Stimulated activated CD4-positive, alpha-beta T cell treated with anti-CD3 and anti-CD28 coated beads, Interleukin-1b, Interleukin-23, amount 100 ng/mL, for 48 hours (primary cell): ENCODE results near the gene ARHGEF10L.

Source experiments
- DNase-seq: peaks from one replicate; pipeline ENCODE4 v3.0.0-alpha.2; 2020

Gene ARHGEF10L

GRCh38 chr1:17551755-17552234 is 12.3 kb downstream of the ARHGEF10L start:
- no peak for DNase-seq

GRCh38 chr1:17553975-17554700 is 14.6 kb downstream of the ARHGEF10L start:
- DNase-seq, result no peak

- no peak for DNase-seq
These were observed 15.5 kb downstream of the ARHGEF10L start for GRCh38 chr1:17554954-17555353.

GRCh38 chr1:17557986-17558385 is 18.5 kb downstream of the ARHGEF10L start:
- no peak for DNase-seq

GRCh38 chr1:17558541-17558940 is 19.0 kb downstream of the ARHGEF10L start:
- no peak for DNase-seq

- DNase-seq, result no peak
These were observed 19.6 kb downstream of the ARHGEF10L start for GRCh38 chr1:17558954-17559614.

- no peak for DNase-seq
These were observed 20.3 kb downstream of the ARHGEF10L start for GRCh38 chr1:17559615-17560419.

GRCh38 chr1:17561247-17561548 is 21.7 kb downstream of the ARHGEF10L start:
- no peak for DNase-seq

GRCh38 chr1:17561561-17561985 is 22.1 kb downstream of the ARHGEF10L start:
- DNase-seq, result no peak

GRCh38 chr1:17562375-17562774 is 22.9 kb downstream of the ARHGEF10L start:
- no peak for DNase-seq

GRCh38 chr1:17563494-17564281 is 24.2 kb downstream of the ARHGEF10L start:
- no peak for DNase-seq

GRCh38 chr1:17564458-17565393 is 25.2 kb downstream of the ARHGEF10L start:
- no peak for DNase-seq

- no peak for DNase-seq
These were observed 26.2 kb downstream of the ARHGEF10L start for GRCh38 chr1:17565461-17566252.

GRCh38 chr1:17566417-17566816 is 26.9 kb downstream of the ARHGEF10L start:
- no peak for DNase-seq

GRCh38 chr1:17566892-17567291 is 27.4 kb downstream of the ARHGEF10L start:
- DNase-seq, result no peak

GRCh38 chr1:17567582-17567981 is 28.1 kb downstream of the ARHGEF10L start:
- no peak for DNase-seq

GRCh38 chr1:17568014-17568900 is 28.8 kb downstream of the ARHGEF10L start:
- no peak for DNase-seq

- DNase-seq, result no peak
These were observed 30.0 kb downstream of the ARHGEF10L start for GRCh38 chr1:17569200-17570139.

GRCh38 chr1:17570228-17570627 is 30.7 kb downstream of the ARHGEF10L start:
- DNase-seq, result no peak
